DOHH2 (cell line): ENCODE measurements around the gene CCDC185.

ENCODE experiments used
- EZH2phosphoT487 ChIP-seq: fragments of 200-600 bp; sonication (generic); IDR thresholded peaks from 2 replicates; pipeline ENCODE4 v1.6.1; 2017; ENCODE audit warnings: borderline replicate concordance, mild to moderate bottlenecking, antibody characterized with exemption, low read length, moderate library complexity, mixed read lengths
- TF ChIP-seq, protein P1 (sequence below): fragments of 200-600 bp; sonication (generic); IDR thresholded peaks from one replicate; pipeline ENCODE4 v1.5.1; 2014; ENCODE audit warnings: antibody characterized with exemption, mild to moderate bottlenecking, low read depth, low read length; ENCODE audit not compliant: poor library complexity, severe bottlenecking

DNA sequence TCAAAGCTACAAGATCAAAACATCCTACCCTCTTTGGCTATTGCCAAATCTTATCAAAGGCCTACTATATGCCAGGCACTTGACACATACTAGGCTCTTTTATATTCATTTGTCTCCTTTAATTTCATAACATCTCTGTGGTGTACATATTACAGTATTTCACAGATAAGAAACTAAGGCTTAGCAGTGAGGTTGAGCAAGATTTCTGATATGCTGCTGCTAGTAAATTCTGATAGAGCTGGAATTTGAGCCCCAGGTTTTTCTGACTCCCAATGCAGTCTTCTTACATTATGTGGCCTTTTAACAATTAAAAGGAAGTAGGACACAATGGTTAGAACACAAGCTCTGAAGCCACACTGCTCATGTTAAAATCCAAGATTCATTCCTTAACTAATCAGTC is 16.8 kb downstream of the CCDC185 start:
- TF ChIP-seq, protein P1, sequence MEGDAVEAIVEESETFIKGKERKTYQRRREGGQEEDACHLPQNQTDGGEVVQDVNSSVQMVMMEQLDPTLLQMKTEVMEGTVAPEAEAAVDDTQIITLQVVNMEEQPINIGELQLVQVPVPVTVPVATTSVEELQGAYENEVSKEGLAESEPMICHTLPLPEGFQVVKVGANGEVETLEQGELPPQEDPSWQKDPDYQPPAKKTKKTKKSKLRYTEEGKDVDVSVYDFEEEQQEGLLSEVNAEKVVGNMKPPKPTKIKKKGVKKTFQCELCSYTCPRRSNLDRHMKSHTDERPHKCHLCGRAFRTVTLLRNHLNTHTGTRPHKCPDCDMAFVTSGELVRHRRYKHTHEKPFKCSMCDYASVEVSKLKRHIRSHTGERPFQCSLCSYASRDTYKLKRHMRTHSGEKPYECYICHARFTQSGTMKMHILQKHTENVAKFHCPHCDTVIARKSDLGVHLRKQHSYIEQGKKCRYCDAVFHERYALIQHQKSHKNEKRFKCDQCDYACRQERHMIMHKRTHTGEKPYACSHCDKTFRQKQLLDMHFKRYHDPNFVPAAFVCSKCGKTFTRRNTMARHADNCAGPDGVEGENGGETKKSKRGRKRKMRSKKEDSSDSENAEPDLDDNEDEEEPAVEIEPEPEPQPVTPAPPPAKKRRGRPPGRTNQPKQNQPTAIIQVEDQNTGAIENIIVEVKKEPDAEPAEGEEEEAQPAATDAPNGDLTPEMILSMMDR: no peak
- no peak for TF ChIP-seq EZH2phosphoT487
